ENCODE measurements around the gene NADSYN1. TPM values are rescaled to one million over a fixed set of nuclear protein-coding genes. Genes with fewer than 3 reads are reported as not detected.

The NADSYN1 gene
- total RNA-seq, 4 donors from 2014 or later: 21.6 to 62.0 (median 41.8) TPM

DNA sequence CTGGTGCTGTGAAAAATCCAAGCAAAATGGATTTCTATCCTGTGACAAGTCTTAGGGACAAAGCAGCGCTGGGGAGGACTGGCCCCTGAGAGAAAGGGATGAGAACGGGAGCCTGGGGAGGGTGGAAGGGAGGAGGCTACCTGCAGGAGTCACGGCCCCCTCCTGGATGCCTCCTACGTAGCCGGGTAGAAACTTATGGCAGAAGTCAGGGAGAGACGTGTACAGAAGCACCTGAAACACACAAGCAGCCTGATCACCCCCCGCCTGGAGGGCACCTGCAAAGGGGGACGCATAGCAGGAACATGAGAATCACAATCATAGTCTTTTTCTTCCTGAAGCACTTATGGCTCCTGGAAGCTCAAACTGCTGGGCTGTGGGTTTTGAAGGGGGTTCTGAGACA, 10.9 kb upstream of the NADSYN1 start:
- TF ChIP-seq POLR2A (IDR thresholded peaks at IDR 0.05): no peak
- TF ChIP-seq EP300 (IDR thresholded peaks at IDR 0.05): no peak
- no peak for TF ChIP-seq POLR2AphosphoS5 (IDR thresholded peaks at IDR 0.05)
- TF ChIP-seq, protein P1, sequence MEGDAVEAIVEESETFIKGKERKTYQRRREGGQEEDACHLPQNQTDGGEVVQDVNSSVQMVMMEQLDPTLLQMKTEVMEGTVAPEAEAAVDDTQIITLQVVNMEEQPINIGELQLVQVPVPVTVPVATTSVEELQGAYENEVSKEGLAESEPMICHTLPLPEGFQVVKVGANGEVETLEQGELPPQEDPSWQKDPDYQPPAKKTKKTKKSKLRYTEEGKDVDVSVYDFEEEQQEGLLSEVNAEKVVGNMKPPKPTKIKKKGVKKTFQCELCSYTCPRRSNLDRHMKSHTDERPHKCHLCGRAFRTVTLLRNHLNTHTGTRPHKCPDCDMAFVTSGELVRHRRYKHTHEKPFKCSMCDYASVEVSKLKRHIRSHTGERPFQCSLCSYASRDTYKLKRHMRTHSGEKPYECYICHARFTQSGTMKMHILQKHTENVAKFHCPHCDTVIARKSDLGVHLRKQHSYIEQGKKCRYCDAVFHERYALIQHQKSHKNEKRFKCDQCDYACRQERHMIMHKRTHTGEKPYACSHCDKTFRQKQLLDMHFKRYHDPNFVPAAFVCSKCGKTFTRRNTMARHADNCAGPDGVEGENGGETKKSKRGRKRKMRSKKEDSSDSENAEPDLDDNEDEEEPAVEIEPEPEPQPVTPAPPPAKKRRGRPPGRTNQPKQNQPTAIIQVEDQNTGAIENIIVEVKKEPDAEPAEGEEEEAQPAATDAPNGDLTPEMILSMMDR (IDR thresholded peaks at IDR 0.05): no peak
- Histone ChIP-seq H3K4me3 (no peak overlapping the region), H3K36me3 (peaks cover 0 to 89% of the 10 kb centered on the region in 2 donors), H3K27ac (no peak overlapping the region), H3K9me3 (no peaks in the 10 kb centered on the region), H3K4me1 (peaks cover 0 to under 1% (median 0%) of the 10 kb centered on the region in 3 donors), H3K27me3 (no peaks in the 10 kb centered on the region)
- no peak for ATAC-seq
- 80 to 100% methylated on average over 2 of the region's 8 CpGs for WGBS, 2 donors (ENCODE audit: low coverage in 1 of 2)

DNA sequence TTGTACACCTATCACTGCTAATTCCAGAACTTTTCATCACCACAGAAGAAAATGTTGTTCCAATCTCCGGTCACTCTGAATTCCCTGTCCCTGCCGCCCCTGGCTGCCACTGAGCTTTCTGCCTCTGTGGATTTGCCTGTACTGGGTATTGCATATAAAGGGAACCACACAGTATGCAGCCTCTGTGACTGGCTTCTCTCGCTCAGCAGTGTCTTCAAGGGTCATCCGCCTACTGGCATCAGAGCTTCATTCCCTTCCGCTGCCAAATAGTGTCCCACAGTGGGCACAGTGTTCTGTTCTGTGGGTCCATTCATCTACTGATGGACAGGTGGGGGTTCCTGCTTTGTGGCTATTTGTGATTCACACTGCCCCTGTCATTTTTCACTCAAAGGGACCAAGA, 10.1 kb upstream of the NADSYN1 start:
- 92 to 98% methylated on average over 5 of the region's 5 CpGs for WGBS, 2 donors (ENCODE audit: low coverage in 1 of 2)
- TF ChIP-seq EP300 (IDR thresholded peaks at IDR 0.05) (no peak), POLR2AphosphoS5 (IDR thresholded peaks at IDR 0.05) (no peak), POLR2A (IDR thresholded peaks at IDR 0.05) (no peak)
- TF ChIP-seq, protein P1 (IDR thresholded peaks at IDR 0.05): no peak
- H3K4me3 ChIP-seq: no peak overlapping the region
- H3K27me3 ChIP-seq: no peaks in the 10 kb centered on the region
- H3K9me3 ChIP-seq: no peaks in the 10 kb centered on the region
- H3K4me1 ChIP-seq: peaks cover 0 to 8% (median 6%) of the 10 kb centered on the region in 3 donors
- no peak overlapping the region for H3K27ac ChIP-seq
- H3K36me3 ChIP-seq: peaks cover 0 to 81% of the 10 kb centered on the region in 2 donors
- no peak for ATAC-seq

DNA sequence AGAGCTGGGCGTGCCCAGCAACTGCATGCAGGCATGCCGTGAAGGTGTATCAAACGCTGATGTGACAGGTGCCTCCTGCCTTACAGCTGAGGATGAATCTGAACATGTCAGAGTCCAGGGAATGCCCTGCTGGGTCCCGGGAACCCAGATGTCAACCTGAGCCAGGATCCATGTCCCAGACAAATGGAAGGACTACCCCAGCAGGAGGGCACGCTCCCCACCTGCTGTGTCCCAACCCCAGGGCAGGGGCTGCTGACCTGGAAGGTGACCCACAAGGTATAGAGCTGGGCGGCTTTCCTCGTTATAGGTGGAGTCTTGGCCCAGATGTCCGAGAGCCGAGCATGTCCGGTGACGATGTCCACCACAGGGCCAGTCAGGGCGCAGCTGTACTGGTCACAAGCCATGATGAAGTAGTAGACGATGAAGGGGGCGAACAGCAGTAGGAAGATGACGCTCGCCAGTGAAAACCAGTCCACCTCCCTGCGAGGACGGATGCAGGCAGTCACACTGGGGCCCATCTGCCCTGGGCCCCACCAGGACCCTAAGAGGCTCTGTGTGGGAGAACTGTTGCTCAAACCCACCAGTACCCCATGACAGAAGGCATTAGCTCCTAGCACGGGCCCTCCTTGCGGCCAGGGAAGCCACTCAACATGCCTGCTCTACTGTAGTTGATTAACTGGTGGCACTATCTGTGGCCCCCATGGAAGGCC, 9.1 kb upstream of the NADSYN1 start:
- TF ChIP-seq, protein P1 (IDR thresholded peaks at IDR 0.05): no peak
- TF ChIP-seq POLR2A (IDR thresholded peaks at IDR 0.05) (no peak), EP300 (IDR thresholded peaks at IDR 0.05) (no peak), POLR2AphosphoS5 (IDR thresholded peaks at IDR 0.05) (no peak)
- no peak overlapping the region for H3K4me3 ChIP-seq
- WGBS, 2 donors (ENCODE audit: low coverage in 1 of 2): 93% methylated on average over 3 of the region's 20 CpGs; no CpG with 5 or more reads in 1 of the 2 donors
- no peaks in the 10 kb centered on the region for H3K9me3 ChIP-seq
- peaks cover 0 to 15% (median 8%) of the 10 kb centered on the region in 3 donors for H3K4me1 ChIP-seq
- H3K27ac ChIP-seq: no peak overlapping the region
- H3K27me3 ChIP-seq: no peaks in the 10 kb centered on the region
- H3K36me3 ChIP-seq: peaks cover 0 to 71% of the 10 kb centered on the region in 2 donors
- ATAC-seq: no peak

DNA sequence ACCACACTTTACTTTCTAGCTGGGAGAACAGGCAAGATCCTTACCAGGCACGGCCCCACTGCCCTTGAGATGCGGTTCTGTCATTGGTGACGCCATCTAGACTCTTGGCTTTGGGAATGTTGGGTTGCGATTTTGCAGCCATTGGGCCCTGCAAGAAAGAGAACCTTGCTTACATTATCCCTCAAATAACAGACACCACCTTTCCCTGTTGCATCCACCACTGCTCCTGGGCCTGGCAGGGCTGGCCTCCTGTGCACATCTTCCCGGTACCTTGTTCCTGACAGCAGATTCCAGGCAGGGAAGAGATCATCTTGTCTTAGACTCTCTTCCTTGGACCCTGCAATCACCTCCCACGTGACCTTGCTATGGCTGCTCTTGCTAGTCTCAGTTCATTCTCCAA, 8.2 kb upstream of the NADSYN1 start:
- Histone ChIP-seq H3K9me3 (no peaks in the 10 kb centered on the region), H3K36me3 (peaks cover 0 to 62% of the 10 kb centered on the region in 2 donors), H3K27me3 (no peaks in the 10 kb centered on the region), H3K4me1 (peaks cover 0 to 25% (median 16%) of the 10 kb centered on the region in 3 donors), H3K27ac (no peak overlapping the region), H3K4me3 (no peak overlapping the region)
- 92 to 100% methylated on average over 1 to 5 of the region's 6 CpGs for WGBS, 2 donors (ENCODE audit: low coverage in 1 of 2)
- TF ChIP-seq POLR2AphosphoS5 (IDR thresholded peaks at IDR 0.05): no peak
- no peak for TF ChIP-seq EP300 (IDR thresholded peaks at IDR 0.05)
- TF ChIP-seq, protein P1 (IDR thresholded peaks at IDR 0.05): no peak
- TF ChIP-seq POLR2A (IDR thresholded peaks at IDR 0.05): no peak
- ATAC-seq: no peak

DNA sequence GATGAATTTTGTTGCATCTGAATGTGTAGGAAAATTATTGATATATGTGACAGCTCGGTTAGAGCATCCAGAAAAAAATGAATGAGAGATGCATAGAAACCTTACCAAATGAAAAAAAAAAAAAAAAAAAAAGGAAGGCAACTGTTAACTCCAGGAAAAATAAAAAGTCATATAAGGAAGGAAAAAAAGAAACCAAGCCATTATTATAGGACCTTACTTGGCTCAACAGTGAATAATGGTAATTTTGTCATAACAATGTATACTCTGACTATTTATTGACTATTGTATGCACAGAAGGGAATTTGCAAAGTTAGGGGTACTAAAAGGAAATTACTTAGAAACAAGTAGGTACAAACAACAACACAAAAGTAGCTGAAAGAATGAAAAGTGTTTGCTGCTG, 6.9 kb upstream of the NADSYN1 start:
- Histone ChIP-seq H3K9me3 (no peaks in the 10 kb centered on the region), H3K4me3 (no peak overlapping the region), H3K27ac (no peak overlapping the region), H3K36me3 (peaks cover 0 to 48% of the 10 kb centered on the region in 2 donors), H3K27me3 (no peaks in the 10 kb centered on the region), H3K4me1 (peaks cover 0 to 36% (median 16%) of the 10 kb centered on the region in 3 donors)
- TF ChIP-seq POLR2AphosphoS5 (IDR thresholded peaks at IDR 0.05) (no peak), EP300 (IDR thresholded peaks at IDR 0.05) (no peak)
- TF ChIP-seq, protein P1 (IDR thresholded peaks at IDR 0.05): no peak
- 86 to 100% methylated on average over 1 of the region's 1 CpG for WGBS, 2 donors (ENCODE audit: low coverage in 1 of 2)
- ATAC-seq: no peak

All from gastroesophageal sphincter (tissue), 4 donors.